Mesothelial cell of epicardium (in vitro differentiated cells): ENCODE results near the gene C19orf38. TPM values are rescaled to one million over a fixed set of nuclear protein-coding genes. Genes with fewer than 3 reads are reported as not detected.

Source experiments
- DNase-seq, 2 experiments: peaks; one replicate each; pipeline ENCODE4 v3.0.0; 2021; ENCODE audit warnings: low spot score in 2 of 2; ENCODE audit not compliant: unreplicated experiment in 2 of 2
- H3K27ac Mint-ChIP-seq: 2 replicates; pipeline ENCODE4 v1.8.0; 2021; ENCODE audit warnings: mixed read lengths
- H3K27me3 Mint-ChIP-seq: 2 replicates; pipeline ENCODE4 v1.8.0; 2021; ENCODE audit warnings: low read depth, mixed read lengths
- H3K36me3 Mint-ChIP-seq: 2 replicates; pipeline ENCODE4 v1.8.0; 2021; ENCODE audit warnings: mixed read lengths
- H3K4me1 Mint-ChIP-seq: 2 replicates; pipeline ENCODE4 v1.8.0; 2021; ENCODE audit warnings: mixed read lengths
- H3K4me3 Mint-ChIP-seq: 2 replicates; pipeline ENCODE4 v1.8.0; 2021; ENCODE audit warnings: mild to moderate bottlenecking, moderate library complexity, mixed read lengths
- H3K9me3 Mint-ChIP-seq: 2 replicates; pipeline ENCODE4 v1.8.0; 2021; ENCODE audit warnings: mixed read lengths
- CTCF ChIP-seq: fragments of 200-600 bp; sonication (generic); IDR thresholded peaks from one replicate; pipeline ENCODE4 v1.5.0; 2021; ENCODE audit warnings: antibody characterized with exemption; ENCODE audit not compliant: unreplicated experiment
- total RNA-seq: library from RNA; stranded (reverse); gene quantifications from 3 replicates; pipeline ENCODE4 v1.2.1, GENCODE V29; 2021

C19orf38 gene
- total RNA-seq, 1 donor from 2014 or later: 2.3 TPM

GRCh38 chr19:10826846-10827245 is 21.4 kb upstream of the C19orf38 start:
- no peak overlapping the region for H3K27ac Mint-ChIP-seq
- no peak overlapping the region for H3K4me3 Mint-ChIP-seq
- H3K4me1 Mint-ChIP-seq: no peaks in the 10 kb centered on the region
- no peaks in the 10 kb centered on the region for H3K9me3 Mint-ChIP-seq
- TF ChIP-seq CTCF: no peak
- no peak for DNase-seq
- peaks cover 21% of the 10 kb centered on the region for H3K36me3 Mint-ChIP-seq
- H3K27me3 Mint-ChIP-seq: no peaks in the 10 kb centered on the region

- Mint-ChIP-seq H3K9me3 (no peaks in the 10 kb centered on the region), H3K27me3 (no peaks in the 10 kb centered on the region), H3K36me3 (peaks cover 18% of the 10 kb centered on the region), H3K27ac (no peak overlapping the region), H3K4me1 (no peaks in the 10 kb centered on the region), H3K4me3 (no peak overlapping the region)
- DNase-seq: no peak
- no peak for TF ChIP-seq CTCF
Observed at GRCh38 chr19:10828981-10829821, 19.0 kb upstream of the C19orf38 start.

GRCh38 chr19:10829967-10830366 is 18.2 kb upstream of the C19orf38 start:
- Mint-ChIP-seq H3K27ac (no peak overlapping the region), H3K27me3 (no peaks in the 10 kb centered on the region), H3K4me1 (no peaks in the 10 kb centered on the region), H3K4me3 (no peak overlapping the region), H3K36me3 (peaks cover 11% of the 10 kb centered on the region), H3K9me3 (no peaks in the 10 kb centered on the region)
- no peak for TF ChIP-seq CTCF
- no peak for DNase-seq

GRCh38 chr19:10830370-10830769 is 17.8 kb upstream of the C19orf38 start:
- TF ChIP-seq CTCF: no peak
- H3K27me3 Mint-ChIP-seq: no peaks in the 10 kb centered on the region
- no peak overlapping the region for H3K27ac Mint-ChIP-seq
- H3K4me1 Mint-ChIP-seq: peaks cover under 1% of the 10 kb centered on the region
- peaks cover 10% of the 10 kb centered on the region for H3K36me3 Mint-ChIP-seq
- no peak for DNase-seq
- H3K4me3 Mint-ChIP-seq: no peak overlapping the region
- no peaks in the 10 kb centered on the region for H3K9me3 Mint-ChIP-seq

GRCh38 chr19:10830931-10831779 is 17.1 kb upstream of the C19orf38 start:
- TF ChIP-seq CTCF: no peak
- H3K4me3 Mint-ChIP-seq: no peak overlapping the region
- H3K4me1 Mint-ChIP-seq: peaks cover 6% of the 10 kb centered on the region
- H3K36me3 Mint-ChIP-seq: peaks cover 9% of the 10 kb centered on the region
- no peak overlapping the region for H3K27ac Mint-ChIP-seq
- no peak for DNase-seq
- H3K27me3 Mint-ChIP-seq: no peaks in the 10 kb centered on the region
- H3K9me3 Mint-ChIP-seq: no peaks in the 10 kb centered on the region
